GM12873 (cell line): ENCODE measurements around the gene CRABP1.

Experiments used
- CTCF ChIP-seq: IDR thresholded peaks from 2 replicates; pipeline ENCODE4 v1.5.1; 2012; ENCODE audit warnings: low read depth, mild to moderate bottlenecking, moderate library complexity, low read length, control low read depth; ENCODE audit not compliant: insufficient read depth; ENCODE audit errors: missing control alignments

CRABP1 gene

GRCh38 chr15:78369161-78369560 is 29.0 kb downstream of the CRABP1 start:
- no peak for TF ChIP-seq CTCF

GRCh38 chr15:78370013-78370412 is 29.9 kb downstream of the CRABP1 start:
- TF ChIP-seq CTCF = no peak

DNA sequence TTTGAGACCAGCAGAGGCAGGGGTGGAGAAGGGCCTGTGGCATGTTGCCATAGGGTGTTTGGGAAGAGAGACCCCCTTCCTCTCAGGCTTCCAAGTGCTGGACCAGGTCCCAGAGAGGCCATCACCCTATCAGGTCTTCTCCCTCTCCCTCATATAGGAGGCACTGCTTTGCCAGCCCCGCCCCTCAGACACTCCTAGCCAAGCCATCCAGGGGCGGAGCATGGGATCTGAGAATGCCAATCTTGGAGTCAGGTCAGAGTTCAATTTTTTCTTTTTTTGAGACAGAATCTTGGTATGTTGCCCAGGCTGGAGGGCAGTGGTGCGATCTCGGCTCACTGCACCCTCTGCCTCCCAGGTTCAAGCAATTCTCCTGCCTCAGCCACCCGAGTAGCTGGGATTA is 32.7 kb downstream of the CRABP1 start:
- no peak for TF ChIP-seq CTCF

DNA sequence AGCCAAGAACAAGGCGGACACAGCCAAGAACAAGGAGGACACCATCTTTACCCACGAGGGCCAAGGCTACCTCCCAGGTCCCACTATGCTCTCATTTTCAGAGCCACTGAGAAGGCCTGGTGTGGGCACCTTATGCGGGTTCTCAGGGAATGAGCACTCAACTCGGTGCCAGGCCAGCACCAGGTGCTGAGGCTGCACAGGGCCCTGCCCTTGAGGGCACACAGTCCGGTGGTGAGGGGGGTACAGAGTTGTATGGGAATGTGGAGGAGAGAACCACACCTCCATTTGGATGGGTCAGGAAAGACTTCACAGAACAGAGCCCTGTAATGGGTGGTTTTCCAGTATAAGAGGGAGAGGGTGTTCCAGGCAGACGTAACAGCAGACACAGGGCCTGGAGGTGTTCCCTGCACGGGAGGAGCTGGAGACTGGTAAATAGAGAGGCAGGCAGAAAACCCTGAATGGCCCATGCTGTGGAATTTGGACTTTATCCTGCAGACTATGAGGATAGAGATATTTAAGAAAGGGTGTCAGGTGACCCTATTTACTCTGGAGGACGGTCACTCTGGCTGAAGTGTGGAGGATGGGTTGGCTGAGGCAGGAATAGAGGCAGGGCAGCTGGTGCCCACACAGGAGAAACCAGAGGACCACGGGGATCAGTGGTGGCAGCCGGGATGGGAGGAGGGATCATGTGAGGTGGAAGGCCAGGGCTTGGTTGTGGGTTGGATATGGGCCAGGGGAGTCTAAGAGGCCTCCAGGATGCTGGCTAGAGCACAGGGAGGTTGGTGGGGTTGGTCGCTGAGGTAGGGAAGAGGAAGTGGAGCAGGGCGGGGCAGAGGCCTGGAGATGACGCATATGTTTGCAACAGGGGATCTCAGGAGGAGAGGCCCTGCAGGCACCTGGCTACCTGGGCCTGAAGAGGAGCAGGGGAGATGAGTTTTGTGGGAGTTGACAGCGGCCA is 34.6 kb downstream of the CRABP1 start:
- no peak for TF ChIP-seq CTCF

DNA sequence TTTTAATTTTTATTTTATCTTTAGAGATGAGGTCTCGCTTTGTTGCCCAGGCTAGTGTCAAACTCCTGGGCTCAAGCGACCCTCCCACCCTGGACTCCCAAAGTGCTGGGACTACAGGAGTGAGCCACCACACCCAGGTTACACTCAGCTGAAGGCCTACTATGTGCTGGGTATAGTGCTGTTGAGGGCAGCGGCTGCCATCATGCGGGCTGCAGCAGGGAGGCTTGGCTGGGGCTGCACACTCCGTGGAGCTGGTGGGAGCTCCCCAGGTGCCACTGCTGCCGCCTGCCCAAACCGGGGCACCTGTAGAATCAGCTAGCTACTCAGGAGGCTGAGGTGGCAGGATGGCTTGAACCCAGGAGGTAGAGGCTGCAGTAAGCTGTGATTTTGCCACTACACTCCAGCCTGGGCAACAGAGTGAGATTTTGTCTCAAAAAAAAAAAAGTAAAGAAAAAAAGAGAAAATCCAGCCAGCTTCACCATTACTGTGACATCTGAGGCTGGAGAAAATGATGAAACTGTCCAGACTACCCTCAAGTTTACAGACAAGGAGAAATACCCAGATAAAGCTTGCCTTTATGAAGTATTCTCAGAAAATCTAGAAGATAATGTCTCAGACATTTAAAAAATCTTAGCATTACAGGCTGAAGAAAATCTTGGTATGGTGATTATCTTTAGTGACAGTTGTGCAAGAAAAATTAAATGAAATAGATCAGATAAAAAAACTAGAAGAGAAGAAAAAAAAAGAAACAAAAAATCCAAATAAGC is 42.1 kb downstream of the CRABP1 start:
- TF ChIP-seq CTCF = no peak

GRCh38 chr15:78384651-78385050 is 44.5 kb downstream of the CRABP1 start:
- no peak for TF ChIP-seq CTCF

DNA sequence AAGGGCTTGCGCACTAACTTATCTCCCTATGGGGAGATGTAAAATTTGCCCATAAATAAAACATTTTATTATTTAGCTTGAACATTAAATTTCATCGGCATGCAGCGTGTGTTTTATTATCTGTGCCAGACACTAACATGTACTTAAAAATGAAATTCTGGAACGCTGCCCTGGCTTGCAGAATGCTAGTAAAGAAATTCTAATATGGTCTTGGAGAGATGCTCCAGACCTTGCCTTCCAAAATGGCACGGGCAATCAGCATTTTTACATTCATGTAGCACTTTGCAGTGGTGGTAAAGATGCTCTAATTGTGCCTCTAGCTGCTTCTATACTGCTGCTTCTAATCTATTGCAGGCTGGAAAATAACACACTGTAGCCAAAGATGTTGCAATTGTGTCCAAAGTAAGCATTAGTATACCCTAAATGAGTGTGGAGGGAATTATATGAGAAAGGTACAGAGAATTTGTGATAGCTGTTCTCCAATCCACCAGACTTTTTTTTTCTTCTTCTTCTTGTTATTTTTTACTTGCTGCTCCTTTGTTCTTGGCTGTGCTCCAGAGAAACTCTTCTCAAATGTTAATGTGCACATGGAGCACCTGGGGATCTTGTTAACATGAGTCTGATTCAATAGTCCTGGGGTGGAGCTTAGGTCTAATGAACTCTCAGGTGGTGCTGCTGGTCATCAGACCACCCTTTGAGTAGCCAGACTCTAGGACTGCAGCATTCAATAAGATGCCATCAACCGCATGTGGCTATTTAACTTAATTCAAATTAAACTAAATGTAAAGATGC is 47.3 kb downstream of the CRABP1 start:
- TF ChIP-seq CTCF = no peak
